Neural progenitor cell (in vitro differentiated cells): ENCODE measurements around the gene TEKT1. TPM values are rescaled to one million over a fixed set of nuclear protein-coding genes. Genes with fewer than 3 reads are reported as not detected.
"Not testable (repeated sequence)": the region's sequence is repeated elsewhere in the genome, so short reads cannot be mapped to it uniquely, and the experiment has no call there.

ENCODE experiments used
- DNase-seq: peaks from one replicate; pipeline ENCODE4 v3.0.0-alpha.2; 2016; ENCODE audit warnings: low spot score
- H2AFZ ChIP-seq: fragments of 200-600 bp; sonication (generic); replicated peaks from 2 replicates; pipeline ENCODE4 v1.6.1; 2016; ENCODE audit warnings: antibody characterized with exemption
- H3F3A ChIP-seq: fragments of 200-600 bp; sonication (generic); 2 replicates; pipeline ENCODE4 v1.6.1; 2016; ENCODE audit warnings: antibody characterized with exemption, low read depth
- H3K27ac ChIP-seq: fragments of 200-600 bp; sonication (generic); 2 replicates; pipeline ENCODE4 v1.5.1; 2016; ENCODE audit warnings: mild to moderate bottlenecking
- H3K27me3 ChIP-seq: fragments of 200-600 bp; sonication (generic); 2 replicates; pipeline ENCODE4 v1.6.1; 2016; ENCODE audit warnings: mild to moderate bottlenecking, moderate library complexity
- H3K36me3 ChIP-seq: fragments of 200-600 bp; sonication (generic); 2 replicates; pipeline ENCODE4 v1.5.1; 2016
- H3K4me1 ChIP-seq: fragments of 200-600 bp; sonication (generic); 2 replicates; pipeline ENCODE4 v1.6.1; 2016; ENCODE audit warnings: mixed run types
- H3K4me2 ChIP-seq: fragments of 200-600 bp; sonication (generic); 2 replicates; pipeline ENCODE4 v1.6.1; 2016
- H3K4me3 ChIP-seq: fragments of 200-600 bp; sonication (generic); 2 replicates; pipeline ENCODE4 v1.5.1; 2016
- H3K79me2 ChIP-seq: fragments of 200-600 bp; sonication (generic); 2 replicates; pipeline ENCODE4 v1.6.1; 2016; ENCODE audit warnings: low read depth
- H3K9ac ChIP-seq: fragments of 200-600 bp; sonication (generic); 2 replicates; pipeline ENCODE4 v1.6.1; 2016
- H3K9me3 ChIP-seq: fragments of 200-600 bp; sonication (generic); 2 replicates; pipeline ENCODE4 v1.5.1; 2016; ENCODE audit warnings: low read depth
- H4K20me1 ChIP-seq: fragments of 200-600 bp; sonication (generic); 2 replicates; pipeline ENCODE4 v1.6.1; 2016; ENCODE audit warnings: low read depth
- H3K27ac Mint-ChIP-seq: 3 replicates; pipeline ENCODE4 v1.8.0; 2021; ENCODE audit warnings: mixed read lengths
- H3K27me3 Mint-ChIP-seq: 2 replicates; pipeline ENCODE4 v1.8.0; 2022; ENCODE audit warnings: low read depth, mild to moderate bottlenecking, inconsistent platforms, moderate library complexity, mixed read lengths; ENCODE audit not compliant: insufficient read depth
- H3K36me3 Mint-ChIP-seq: 3 replicates; pipeline ENCODE4 v1.8.0; 2021; ENCODE audit warnings: mixed read lengths
- H3K4me1 Mint-ChIP-seq: 3 replicates; pipeline ENCODE4 v1.8.0; 2021; ENCODE audit warnings: mixed read lengths
- H3K4me3 Mint-ChIP-seq: 3 replicates; pipeline ENCODE4 v1.8.0; 2021; ENCODE audit warnings: mild to moderate bottlenecking, moderate library complexity, mixed read lengths
- H3K9me3 Mint-ChIP-seq: 3 replicates; pipeline ENCODE4 v1.8.0; 2020; ENCODE audit warnings: mixed read lengths
- EZH2 ChIP-seq: fragments of 200-600 bp; sonication (generic); IDR thresholded peaks from 2 replicates; pipeline ENCODE4 v1.6.1; 2017; ENCODE audit warnings: antibody characterized with exemption, mild to moderate bottlenecking, moderate library complexity
- EZH2phosphoT487 ChIP-seq: fragments of 200-600 bp; sonication (generic); IDR thresholded peaks from 2 replicates; pipeline ENCODE4 v1.6.1; 2017; ENCODE audit warnings: antibody characterized with exemption
- total RNA-seq: library from RNA; depleted of rRNA; stranded (reverse); fragments of >200 nt; gene quantifications from 2 replicates; pipeline ENCODE4 v1.2.3, GENCODE V29; 2015; ENCODE audit warnings: low replicate concordance
- TF ChIP-seq, protein P1 (sequence below): fragments of 200-600 bp; sonication (generic); IDR thresholded peaks from 2 replicates; pipeline ENCODE4 v1.5.1; 2017; ENCODE audit warnings: antibody characterized with exemption, mild to moderate bottlenecking

TEKT1 gene
- total RNA-seq, 1 donor from 2014 or later: not detected

DNA sequence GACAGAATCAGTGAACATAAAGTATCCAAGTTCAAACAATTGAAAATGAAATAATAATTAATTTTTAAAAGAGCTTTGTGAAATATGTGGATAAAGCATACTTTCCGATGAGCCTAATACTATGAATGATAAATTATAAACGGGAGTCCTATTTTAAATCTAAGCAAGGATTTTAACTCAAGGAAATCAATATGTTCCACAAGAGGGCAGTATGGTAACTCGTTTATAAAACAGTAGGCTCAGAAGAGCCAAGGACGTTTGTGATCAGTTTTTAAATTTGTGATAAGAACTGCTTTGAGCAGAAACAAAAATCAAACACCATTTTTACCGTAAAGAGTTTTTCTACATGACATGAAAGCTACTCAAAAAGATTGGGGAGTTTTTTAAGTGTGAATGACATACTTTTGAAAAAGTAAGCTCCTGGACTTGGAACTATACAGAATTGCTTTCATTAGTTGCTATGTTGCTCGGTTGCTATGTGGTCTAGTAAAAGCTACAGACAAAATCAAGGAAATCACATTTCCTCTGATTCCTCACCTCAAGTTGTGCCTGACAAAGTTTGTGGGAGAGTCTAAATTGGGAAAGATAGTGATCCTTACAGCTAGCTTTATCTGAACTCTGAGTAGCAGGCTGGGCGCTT, 11.8 kb upstream of the TEKT1 start:
- peak; percentile 72 for DNase-seq
- H3K36me3 Mint-ChIP-seq: no peaks in the 10 kb centered on the region
- Histone ChIP-seq H2AFZ (no peak overlapping the region), H3K27ac (no peak overlapping the region), H3K4me2 (no peak overlapping the region), H3K36me3 (no peaks in the 10 kb centered on the region), H3K4me3 (no peak overlapping the region), H4K20me1 (no peaks in the 10 kb centered on the region), H3K9ac (no peak overlapping the region), H3K9me3 (no peaks in the 10 kb centered on the region), H3K4me1 (no peaks in the 10 kb centered on the region), H3K79me2 (no peaks in the 10 kb centered on the region), H3K27me3 (peaks cover 52% of the 10 kb centered on the region), H3F3A (no peaks in the 10 kb centered on the region)
- H3K4me3 Mint-ChIP-seq: no peak overlapping the region
- peaks cover 5% of the 10 kb centered on the region for H3K27me3 Mint-ChIP-seq
- H3K27ac Mint-ChIP-seq: no peak overlapping the region
- H3K4me1 Mint-ChIP-seq: no peaks in the 10 kb centered on the region
- no peak for TF ChIP-seq EZH2
- TF ChIP-seq, protein P1, sequence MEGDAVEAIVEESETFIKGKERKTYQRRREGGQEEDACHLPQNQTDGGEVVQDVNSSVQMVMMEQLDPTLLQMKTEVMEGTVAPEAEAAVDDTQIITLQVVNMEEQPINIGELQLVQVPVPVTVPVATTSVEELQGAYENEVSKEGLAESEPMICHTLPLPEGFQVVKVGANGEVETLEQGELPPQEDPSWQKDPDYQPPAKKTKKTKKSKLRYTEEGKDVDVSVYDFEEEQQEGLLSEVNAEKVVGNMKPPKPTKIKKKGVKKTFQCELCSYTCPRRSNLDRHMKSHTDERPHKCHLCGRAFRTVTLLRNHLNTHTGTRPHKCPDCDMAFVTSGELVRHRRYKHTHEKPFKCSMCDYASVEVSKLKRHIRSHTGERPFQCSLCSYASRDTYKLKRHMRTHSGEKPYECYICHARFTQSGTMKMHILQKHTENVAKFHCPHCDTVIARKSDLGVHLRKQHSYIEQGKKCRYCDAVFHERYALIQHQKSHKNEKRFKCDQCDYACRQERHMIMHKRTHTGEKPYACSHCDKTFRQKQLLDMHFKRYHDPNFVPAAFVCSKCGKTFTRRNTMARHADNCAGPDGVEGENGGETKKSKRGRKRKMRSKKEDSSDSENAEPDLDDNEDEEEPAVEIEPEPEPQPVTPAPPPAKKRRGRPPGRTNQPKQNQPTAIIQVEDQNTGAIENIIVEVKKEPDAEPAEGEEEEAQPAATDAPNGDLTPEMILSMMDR: peak; percentile 69
- TF ChIP-seq EZH2phosphoT487: no peak
- H3K9me3 Mint-ChIP-seq: no peaks in the 10 kb centered on the region

DNA sequence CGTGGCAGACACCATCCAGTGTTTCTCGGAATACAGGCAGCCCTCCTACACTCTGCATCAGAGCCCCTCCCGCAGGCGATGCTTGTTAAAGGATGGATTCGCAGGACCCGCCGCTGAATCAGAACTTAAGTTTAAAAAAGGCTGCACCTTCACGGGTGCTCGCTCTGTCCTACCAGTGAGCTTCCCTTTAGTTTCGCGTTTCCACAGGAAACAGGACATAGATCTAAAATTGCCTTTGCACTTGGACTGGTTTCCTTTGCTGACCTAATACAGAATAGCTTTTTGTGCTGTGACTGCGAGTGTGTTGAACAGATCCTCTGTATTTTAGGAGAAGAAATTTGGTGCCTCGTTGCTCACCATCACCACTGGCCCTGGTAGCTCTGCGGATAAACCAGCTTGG, 10.2 kb upstream of the TEKT1 start:
- not testable (repeated sequence) for H2AFZ ChIP-seq, DNase-seq, H3K4me3 Mint-ChIP-seq, H3K4me2 ChIP-seq, H4K20me1 ChIP-seq, H3K36me3 ChIP-seq, H3F3A ChIP-seq, H3K9ac ChIP-seq, H3K4me3 ChIP-seq, H3K4me1 ChIP-seq, H3K27me3 Mint-ChIP-seq, H3K9me3 Mint-ChIP-seq, H3K36me3 Mint-ChIP-seq, H3K27ac ChIP-seq, H3K9me3 ChIP-seq, H3K4me1 Mint-ChIP-seq, H3K27ac Mint-ChIP-seq, H3K79me2 ChIP-seq
- peaks cover 68% of the 10 kb centered on the region for H3K27me3 ChIP-seq

DNA sequence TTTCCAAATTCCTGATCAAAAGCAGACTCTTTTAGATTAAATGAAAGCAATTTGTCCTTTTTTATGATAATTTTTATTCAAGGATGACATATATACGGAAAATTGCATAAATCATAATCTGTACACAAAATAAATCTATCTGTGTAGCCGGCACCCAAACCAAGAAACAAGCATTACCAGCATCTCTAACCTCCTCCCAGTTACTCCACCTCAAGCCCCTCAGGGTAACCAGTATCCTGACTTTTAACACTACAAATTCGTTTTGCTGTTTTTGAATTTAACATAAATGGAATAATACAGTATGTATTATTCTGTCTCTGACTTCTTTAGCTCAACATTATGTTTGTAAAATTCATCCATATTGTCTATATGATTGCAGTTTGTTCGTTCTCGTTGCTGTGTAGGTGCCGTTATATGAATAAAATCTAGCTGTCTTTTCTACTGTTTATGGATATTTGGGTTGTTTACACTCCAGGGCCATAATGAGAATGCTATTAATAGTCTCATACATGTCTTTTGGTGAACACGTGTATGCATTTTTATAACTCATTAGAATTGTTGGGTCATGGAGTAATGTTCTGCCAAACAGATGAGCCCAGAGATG, 1.0 kb downstream of the TEKT1 start:
- H3K27me3 Mint-ChIP-seq: peaks cover 10% of the 10 kb centered on the region
- Histone ChIP-seq H3K9ac (no peak overlapping the region), H3K4me3 (no peak overlapping the region), H3K9me3 (no peaks in the 10 kb centered on the region), H3K36me3 (no peaks in the 10 kb centered on the region), H3K4me2 (no peak overlapping the region), H2AFZ (no peak overlapping the region), H3K27me3 (peaks cover 76% of the 10 kb centered on the region), H3K79me2 (no peaks in the 10 kb centered on the region), H4K20me1 (no peaks in the 10 kb centered on the region), H3K4me1 (no peaks in the 10 kb centered on the region), H3K27ac (no peak overlapping the region), H3F3A (no peaks in the 10 kb centered on the region)
- peak overlapping the region; percentile 3 for H3K4me3 Mint-ChIP-seq
- no peak for DNase-seq
- no peak overlapping the region for H3K27ac Mint-ChIP-seq
- H3K36me3 Mint-ChIP-seq: no peaks in the 10 kb centered on the region
- H3K9me3 Mint-ChIP-seq: no peaks in the 10 kb centered on the region
- TF ChIP-seq, protein P1: no peak
- TF ChIP-seq EZH2phosphoT487 (no peak), EZH2 (no peak)
- H3K4me1 Mint-ChIP-seq: peaks cover 5% of the 10 kb centered on the region

DNA sequence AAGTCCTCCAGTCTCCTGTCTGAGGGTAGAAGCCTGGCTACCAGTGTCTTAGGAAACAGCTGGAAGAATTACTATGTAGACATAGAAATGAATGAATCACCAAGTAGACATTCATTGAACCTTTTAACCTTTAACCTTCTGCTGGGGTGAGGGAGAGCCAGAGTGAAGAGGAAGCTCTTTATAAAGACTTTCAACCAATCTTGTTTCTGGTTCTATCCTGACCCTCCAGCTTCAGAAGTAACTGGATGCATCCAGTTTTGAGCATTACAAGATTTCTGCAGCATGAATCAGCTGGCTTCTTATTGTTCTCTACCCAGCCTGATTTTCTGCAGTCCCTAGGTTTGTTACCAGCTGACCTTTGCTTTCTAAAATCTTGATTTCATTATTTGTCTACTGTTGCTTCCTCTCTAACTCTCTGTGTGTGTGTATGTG, 8.5 kb downstream of the TEKT1 start:
- no peak overlapping the region for H3K27ac Mint-ChIP-seq
- no peaks in the 10 kb centered on the region for H3F3A ChIP-seq
- H3K9me3 Mint-ChIP-seq: peaks cover 4% of the 10 kb centered on the region
- TF ChIP-seq, protein P1: no peak
- TF ChIP-seq EZH2 (no peak), EZH2phosphoT487 (no peak)
- no peak overlapping the region for H3K9ac ChIP-seq
- DNase-seq: no peak
- H3K27me3 ChIP-seq: peaks cover 8% of the 10 kb centered on the region
- no peaks in the 10 kb centered on the region for H3K36me3 ChIP-seq
- H3K4me3 Mint-ChIP-seq: no peak overlapping the region
- no peaks in the 10 kb centered on the region for H3K27me3 Mint-ChIP-seq
- H3K4me1 ChIP-seq: no peaks in the 10 kb centered on the region
- no peak overlapping the region for H3K4me2 ChIP-seq
- no peak overlapping the region for H3K4me3 ChIP-seq
- no peaks in the 10 kb centered on the region for H3K79me2 ChIP-seq
- H4K20me1 ChIP-seq: no peaks in the 10 kb centered on the region
- peaks cover 7% of the 10 kb centered on the region for H3K4me1 Mint-ChIP-seq
- H3K36me3 Mint-ChIP-seq: no peaks in the 10 kb centered on the region
- no peaks in the 10 kb centered on the region for H3K9me3 ChIP-seq
- H2AFZ ChIP-seq: no peak overlapping the region
- no peak overlapping the region for H3K27ac ChIP-seq
